GM18499 (cell line): Measurements from ENCODE around the gene MVB12B.

Experiments
- ATAC-seq: cut with Tn5 transposase; IDR thresholded peaks from one replicate; pipeline ENCODE4 v1.9.1; 2021; ENCODE audit warnings: moderate number of reproducible peaks; ENCODE audit not compliant: insufficient read depth, unreplicated experiment

Gene MVB12B

DNA sequence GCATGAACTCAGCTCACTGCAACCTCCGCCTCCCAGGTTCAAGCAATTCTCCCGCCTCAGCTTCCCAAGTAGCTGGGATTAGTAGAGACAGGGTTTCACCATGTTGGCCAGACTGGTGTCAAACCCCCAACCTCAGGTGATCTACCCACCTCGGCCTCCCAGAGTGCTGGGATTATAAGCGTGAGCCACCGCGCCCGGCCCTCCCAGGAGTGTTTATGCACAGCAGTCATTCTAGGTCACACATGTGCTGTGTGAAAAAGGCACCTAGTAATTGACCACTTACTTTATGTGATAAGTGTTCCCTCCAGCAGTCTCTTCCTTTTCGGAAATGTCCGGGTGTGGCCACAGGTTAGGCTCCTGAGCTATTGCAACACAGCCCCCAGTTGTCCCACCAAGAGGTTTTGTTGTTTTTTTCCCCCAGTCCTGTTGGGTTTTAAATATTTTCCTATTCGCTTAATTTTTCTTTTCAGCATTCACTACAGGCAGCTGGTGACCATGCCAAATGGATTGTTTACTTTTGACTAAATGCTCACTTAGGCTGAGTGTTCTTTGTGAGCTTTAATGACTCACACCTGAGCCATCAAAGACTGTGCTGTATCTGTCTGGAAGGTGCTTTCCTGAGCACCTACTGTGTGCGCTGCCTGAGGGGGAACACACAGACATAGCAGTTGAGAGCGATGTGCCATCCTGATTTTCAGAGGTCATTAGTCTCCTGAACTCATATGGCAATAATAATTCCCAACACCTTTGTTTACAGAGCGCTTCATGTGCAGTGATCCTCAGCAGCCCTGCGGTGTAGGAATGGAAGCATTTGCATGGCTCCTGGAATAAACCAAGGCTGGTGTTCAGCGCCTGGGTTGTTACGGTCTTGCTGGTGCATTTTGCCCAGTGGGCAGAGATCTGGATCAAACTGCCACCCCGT, 94.3 kb downstream of the MVB12B start:
- no peak for ATAC-seq

- no peak for ATAC-seq
These were observed 95.2 kb downstream of the MVB12B start for GRCh38 chr9:126421567-126422428.

GRCh38 chr9:126423142-126423915, 96.7 kb downstream of the MVB12B start:
- no peak for ATAC-seq

DNA sequence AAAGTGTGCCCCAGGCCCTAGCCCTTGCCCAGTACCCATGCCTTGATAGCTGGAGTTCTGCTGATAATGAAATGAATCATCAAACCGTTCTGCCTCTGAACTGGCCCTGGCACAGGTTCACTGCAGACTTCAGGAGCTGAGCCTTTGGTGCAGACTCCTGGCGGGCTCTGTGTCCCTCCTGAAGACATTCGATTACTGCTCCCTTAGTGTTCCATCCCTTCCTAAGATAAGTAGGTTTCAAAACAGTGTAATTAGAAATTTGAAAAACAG, 97.2 kb downstream of the MVB12B start:
- ATAC-seq = no peak

DNA sequence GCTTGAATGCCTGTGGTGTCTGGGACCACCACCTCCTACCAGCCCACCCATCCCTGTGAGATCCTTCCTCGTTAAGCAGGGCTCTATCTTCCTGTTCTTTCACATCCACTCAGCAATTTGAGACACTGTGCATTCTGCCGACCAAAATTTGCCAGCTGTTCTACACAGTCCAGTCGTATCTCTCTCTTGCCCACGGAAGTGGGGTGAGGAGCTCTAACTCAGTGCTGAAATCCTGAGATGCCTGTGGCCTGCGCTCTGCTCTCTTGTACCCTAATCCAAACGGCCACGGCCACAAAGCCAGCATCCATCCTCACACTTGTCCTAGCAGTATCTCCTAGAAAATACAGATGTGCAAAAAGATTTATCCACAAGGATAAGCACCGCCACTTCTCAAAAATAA, 97.9 kb downstream of the MVB12B start:
- ATAC-seq = no peak

DNA sequence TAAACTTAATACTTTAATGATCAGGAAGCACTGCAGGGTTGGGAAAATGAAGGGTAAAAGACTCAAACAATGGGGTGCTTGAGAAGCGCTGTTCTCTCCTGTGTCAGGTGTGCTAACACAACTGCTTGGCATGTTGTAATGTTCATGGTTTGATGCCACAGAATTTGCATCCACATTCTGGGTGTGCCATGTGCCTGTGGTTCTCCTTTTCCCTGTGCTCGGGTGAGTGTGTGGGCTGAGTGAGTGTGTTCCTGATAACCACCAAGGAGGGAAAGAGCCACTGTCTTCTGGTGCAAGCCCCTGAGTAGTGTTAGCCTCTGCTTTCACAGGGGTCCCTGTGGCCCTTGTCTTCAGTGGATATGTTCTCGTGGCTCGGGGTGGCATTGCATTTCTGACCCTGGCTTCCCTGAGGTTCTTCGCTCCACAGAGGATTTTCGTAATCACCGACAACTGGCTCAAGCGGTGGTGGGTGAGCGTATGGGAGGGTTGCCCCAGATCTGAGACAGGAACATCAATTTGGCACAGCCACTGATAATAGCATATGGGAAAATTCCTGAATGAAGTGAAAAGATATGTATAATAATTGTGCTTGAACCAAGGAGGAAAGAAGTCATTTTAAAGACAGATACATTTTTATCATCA, 102.0 kb downstream of the MVB12B start:
- no peak for ATAC-seq

- no peak for ATAC-seq
These were observed 102.6 kb downstream of the MVB12B start for GRCh38 chr9:126429190-126429589.

- ATAC-seq = no peak
These were observed 103.5 kb downstream of the MVB12B start for GRCh38 chr9:126430124-126430523.

DNA sequence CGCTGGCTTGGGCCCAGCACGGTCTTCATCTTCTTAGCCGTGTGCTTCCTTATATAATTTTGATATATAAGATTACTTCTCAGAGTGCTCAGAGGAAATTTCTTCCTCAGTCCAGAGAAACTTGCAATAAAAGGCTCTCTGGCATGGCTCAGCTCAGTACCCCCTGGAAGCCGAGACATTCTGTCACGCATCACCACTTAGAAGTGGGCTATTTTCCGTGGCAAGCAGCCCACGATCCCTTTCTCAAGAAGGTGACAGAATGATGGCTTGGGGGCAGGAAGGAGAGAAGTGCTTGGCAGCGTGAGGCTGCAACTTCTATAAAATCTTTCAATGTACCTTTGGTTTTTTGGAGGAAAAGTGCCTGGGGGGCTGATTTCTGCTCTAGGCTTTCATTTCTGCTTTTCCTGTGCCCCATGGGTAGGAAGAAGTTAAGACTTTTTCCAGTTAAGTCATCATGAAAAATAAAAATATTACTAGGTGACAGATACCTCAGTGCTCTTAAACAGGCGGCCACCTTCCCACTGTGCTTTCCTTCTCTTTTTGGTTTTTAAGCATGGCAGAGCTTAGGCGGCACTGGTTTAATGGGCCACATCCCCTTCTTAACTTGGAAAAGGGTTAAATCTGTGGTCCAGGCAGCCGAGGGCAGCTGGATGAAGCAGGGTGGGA, 104.6 kb downstream of the MVB12B start:
- no peak for ATAC-seq

DNA sequence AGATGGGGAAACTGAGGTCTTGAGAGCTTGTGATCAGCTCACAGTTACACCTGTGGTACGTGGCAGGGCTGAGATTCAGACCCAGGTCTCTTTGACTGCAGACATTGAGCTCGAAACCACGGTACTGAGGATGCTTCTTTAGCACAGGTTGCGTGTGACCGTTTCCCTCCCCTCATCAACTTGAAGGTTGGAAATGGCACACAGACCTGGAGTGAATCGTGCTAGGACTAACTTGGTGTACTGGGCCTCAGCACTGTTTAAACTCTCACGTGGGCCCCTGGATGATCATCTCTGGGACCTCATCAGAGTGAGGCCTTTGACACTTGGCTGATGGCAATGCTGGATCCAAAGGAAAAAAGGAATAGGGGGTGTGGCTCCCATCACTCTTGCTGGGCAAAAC, 106.0 kb downstream of the MVB12B start:
- ATAC-seq = no peak

DNA sequence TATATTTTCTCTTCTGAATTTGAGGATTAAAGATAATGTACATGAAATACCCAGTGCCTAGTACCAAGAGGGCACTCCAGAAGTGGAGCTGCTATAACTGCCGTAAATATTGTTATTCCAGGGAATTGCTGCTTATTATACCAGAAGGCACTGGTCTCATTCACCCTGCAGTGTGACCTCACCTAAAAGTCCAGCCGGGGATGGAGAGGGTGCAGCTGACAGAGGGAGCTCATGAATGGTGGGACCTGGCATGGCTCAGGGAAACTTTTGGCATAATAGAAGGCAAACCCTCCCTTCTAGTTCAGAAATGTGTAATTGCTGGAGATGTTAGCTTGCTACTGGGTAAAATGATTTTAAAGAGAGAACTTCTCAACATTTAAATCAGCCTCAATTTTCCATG, 108.5 kb downstream of the MVB12B start:
- ATAC-seq = no peak

DNA sequence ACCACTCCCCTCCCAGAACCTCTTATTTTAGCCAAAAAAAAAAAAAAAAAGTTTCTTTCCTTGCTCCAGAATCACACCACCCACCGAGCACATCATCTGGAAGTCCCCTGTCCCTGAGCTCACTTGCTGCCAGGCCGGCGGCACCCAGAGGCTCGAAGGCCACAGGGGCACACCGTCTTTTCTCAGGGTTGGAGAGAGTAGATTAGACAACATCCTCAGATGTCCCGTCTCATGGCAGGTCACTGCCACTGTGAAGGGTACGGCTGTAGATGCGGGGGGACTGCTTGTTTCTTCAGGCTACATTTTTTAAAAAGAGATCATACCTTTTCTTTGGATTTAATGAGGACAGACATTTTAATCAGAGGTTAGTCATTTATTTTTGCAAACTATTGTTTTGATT, 109.0 kb downstream of the MVB12B start:
- ATAC-seq = no peak

DNA sequence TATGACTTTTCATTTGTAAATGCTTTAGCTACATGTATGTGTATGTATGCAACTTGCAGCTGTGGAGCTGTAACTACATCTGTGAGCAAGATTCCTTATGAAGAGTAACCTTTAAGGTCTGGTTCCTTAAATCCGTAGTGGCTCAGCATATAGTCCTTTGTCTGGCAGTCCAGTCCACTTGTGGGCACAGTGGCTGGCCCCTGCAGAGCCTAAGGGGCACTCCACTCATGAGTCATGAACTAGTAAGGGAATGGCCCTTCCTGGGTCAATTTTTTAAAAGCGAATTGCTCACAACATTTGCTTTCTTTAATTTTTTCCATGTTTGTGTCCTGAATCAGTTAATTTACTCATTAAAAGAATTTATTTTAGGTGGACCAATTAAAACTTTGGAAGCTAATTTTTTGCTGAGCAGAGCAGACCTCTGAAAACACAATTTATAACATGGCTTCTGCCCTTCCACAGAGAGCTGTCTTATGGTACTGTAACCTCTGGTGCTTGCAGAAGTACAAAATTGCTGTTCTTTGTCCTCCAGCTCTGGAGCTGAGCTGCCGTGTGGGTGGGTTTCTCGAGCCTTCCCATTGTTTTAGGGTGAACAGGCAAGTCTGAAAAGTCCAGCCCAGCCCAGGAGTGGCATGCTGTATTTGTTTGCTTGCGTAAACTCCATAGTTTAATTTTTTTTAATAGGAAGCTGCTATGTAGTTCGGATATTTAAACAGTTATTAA, 110.1 kb downstream of the MVB12B start:
- ATAC-seq = no peak

DNA sequence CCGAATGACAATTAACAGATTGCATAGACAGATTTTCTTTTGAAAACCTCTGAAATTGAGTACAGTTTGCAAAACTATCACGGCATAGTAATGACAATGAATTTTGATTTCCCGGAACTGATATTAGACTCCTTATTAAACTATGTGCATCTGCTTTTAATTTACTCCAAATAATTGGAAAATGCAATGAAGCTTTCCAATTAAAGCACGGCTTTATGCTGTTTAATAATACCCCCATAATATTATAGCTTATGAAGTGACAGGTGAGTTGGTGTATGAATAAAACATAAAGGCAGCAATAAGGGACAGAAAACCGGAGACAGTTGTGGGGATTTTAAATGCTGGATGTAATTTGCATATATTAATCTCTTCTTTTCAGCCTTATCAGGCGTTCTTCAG, 110.6 kb downstream of the MVB12B start:
- no peak for ATAC-seq

DNA sequence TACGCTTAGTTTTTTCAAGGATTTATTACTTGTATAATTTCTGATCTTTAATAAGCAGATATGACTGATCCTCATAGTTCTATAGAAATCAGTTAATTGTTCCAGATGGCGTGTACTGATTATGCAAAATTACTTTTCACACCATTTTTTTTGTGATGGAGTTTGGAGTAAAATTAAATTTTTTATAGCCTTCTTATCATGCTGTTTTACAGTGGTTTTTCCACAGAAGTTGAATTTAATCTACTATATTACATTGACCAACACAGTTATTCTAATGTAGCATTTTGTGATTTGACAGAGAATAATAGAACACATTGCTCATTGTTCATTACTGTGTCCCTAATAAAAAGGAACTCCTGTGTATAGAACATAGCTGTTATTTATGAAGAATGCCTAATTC, 111.1 kb downstream of the MVB12B start:
- no peak for ATAC-seq

DNA sequence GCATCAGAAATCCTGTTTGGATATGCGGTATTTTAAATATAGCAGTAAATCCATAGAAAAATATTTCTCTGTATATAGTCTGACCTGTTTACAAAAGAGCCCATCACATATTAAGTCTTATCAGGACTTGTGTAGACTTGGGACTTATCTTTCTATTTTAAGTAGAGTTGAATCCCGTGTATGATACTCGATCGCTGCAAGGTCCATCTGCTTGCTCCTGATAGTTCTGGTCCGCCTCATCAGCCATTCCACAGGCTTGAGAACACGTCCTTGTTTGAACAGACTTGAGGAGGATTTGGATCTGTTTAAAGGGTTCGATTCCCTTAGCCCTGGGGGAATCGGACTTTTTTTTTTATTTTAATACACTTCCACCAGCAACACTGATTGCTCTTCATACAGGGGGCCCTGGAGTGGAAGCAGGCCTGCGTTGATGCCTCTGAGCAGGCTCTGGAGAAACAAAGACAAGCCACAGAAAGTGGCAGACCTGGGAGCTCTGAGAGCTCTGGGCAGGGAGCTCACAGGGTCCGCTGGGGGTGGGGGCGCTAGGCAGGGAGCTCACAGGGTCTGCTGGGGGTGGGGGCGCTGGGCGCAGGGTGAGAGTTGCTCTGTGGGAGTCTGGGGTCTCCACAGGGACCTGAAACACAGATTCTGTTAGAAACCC, 112.2 kb downstream of the MVB12B start:
- no peak for ATAC-seq

DNA sequence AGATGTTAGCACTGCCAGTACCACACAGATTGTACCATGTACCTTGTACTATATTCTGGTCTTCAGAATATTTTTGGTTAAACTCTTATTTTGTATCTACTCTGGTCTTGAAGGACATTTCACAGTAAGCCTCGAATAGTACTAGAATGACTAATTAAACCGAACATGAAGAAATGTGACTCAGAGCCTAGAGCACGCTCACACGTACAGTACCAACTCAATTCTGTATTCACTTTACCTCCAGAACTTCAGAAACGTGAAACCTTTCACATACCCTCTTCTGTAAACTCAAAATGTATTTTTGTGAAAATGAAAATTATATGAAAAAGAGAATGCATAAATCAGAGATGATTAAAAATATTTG, 112.8 kb downstream of the MVB12B start:
- no peak for ATAC-seq

DNA sequence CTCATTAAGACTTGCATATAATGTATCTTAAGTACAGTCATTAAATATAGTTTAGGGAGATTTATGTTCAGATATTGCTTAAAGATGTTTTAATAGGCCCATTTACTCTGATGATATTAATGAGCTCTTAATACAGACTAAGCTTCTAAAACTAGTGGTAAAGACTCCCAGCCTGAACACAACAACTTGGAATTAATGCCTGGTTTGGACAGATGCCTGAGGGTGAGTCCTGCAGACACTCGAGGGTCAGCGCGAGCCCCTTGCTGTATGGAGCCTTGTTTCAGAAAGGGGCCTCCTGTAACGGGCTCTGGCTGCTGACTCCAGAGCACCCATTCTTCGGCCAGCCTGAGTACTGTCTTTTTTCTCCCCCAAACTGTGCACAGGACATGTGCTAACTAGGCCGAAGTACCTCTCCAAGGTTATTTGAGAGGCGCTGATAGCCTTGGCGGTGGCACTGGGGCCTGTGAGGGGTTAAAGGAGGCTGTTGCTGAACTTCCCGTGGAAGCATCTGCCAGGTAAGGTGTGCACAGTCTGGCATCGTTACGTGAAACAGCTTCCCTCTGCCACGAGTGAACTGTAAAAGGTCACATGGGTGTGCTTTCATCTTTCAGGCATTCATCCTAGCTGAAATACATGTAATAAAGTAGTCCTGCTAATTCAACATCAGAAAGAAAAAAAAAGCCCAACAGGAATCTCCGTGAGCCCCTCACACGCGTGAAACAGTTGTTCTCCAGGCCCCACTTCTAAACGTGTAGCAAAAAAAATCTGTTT, 113.4 kb downstream of the MVB12B start:
- ATAC-seq = no peak
